Measurements from ENCODE around the gene VAMP1. TPM values are rescaled to one million over a fixed set of nuclear protein-coding genes. Genes with fewer than 3 reads are reported as not detected.
"Not testable (repeated sequence)": the region's sequence is repeated elsewhere in the genome, so short reads cannot be mapped to it uniquely, and the experiment has no call there.

VAMP1 gene
- total and polyA plus RNA-seq, 2 donors from 2014 or later: 4.9 to 13.2 TPM

- Histone ChIP-seq H3K4me3 (ENCODE audit: low read length in 3 of 3) (peak overlapping the region; percentile 76 to 91 (median 78)), H3K9ac (ENCODE audit: low read length in 3 of 3) (peak overlapping the region; percentile 29 to 80 (median 80)), H3K27ac (ENCODE audit: low read depth in 2 of 2, low read length in 2 of 2) (peak overlapping the region; percentile 69 to 80), H3K9me3 (ENCODE audit: control insufficient read depth in 2 of 3, insufficient read depth in 1 of 3, low read length in 3 of 3) (no peaks in the 10 kb centered on the region), H3K4me1 (ENCODE audit: control insufficient read depth in 2 of 3, insufficient read depth in 2 of 3, low read depth in 1 of 3, low read length in 3 of 3) (peaks cover 3 to 12% (median 4%) of the 10 kb centered on the region in 3 donors), H3K27me3 (ENCODE audit: control insufficient read depth, insufficient read depth, low read length) (no peaks in the 10 kb centered on the region), H3K36me3 (ENCODE audit: control insufficient read depth in 2 of 3, insufficient read depth in 3 of 3, low read length in 3 of 3) (peaks cover 0 to 6% (median 2%) of the 10 kb centered on the region in 3 donors)
- intact Hi-C loops (cut with DNase I): loop anchor here (10.0 kb wide), 1 partner anchor 55 kb away; no protein-coding TSS in a partner anchor
- DNase-seq: peak in 1 of 5 donors; percentile 8
- FAIRE-seq: no peak
- TF ChIP-seq, protein P1, sequence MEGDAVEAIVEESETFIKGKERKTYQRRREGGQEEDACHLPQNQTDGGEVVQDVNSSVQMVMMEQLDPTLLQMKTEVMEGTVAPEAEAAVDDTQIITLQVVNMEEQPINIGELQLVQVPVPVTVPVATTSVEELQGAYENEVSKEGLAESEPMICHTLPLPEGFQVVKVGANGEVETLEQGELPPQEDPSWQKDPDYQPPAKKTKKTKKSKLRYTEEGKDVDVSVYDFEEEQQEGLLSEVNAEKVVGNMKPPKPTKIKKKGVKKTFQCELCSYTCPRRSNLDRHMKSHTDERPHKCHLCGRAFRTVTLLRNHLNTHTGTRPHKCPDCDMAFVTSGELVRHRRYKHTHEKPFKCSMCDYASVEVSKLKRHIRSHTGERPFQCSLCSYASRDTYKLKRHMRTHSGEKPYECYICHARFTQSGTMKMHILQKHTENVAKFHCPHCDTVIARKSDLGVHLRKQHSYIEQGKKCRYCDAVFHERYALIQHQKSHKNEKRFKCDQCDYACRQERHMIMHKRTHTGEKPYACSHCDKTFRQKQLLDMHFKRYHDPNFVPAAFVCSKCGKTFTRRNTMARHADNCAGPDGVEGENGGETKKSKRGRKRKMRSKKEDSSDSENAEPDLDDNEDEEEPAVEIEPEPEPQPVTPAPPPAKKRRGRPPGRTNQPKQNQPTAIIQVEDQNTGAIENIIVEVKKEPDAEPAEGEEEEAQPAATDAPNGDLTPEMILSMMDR (IDR thresholded peaks at IDR 0.05; ENCODE audit: borderline replicate concordance, extremely low read depth, insufficient read depth): no peak
Measured at GRCh38 chr12:6469609-6470374, 685 bp downstream of the VAMP1 start.

DNA sequence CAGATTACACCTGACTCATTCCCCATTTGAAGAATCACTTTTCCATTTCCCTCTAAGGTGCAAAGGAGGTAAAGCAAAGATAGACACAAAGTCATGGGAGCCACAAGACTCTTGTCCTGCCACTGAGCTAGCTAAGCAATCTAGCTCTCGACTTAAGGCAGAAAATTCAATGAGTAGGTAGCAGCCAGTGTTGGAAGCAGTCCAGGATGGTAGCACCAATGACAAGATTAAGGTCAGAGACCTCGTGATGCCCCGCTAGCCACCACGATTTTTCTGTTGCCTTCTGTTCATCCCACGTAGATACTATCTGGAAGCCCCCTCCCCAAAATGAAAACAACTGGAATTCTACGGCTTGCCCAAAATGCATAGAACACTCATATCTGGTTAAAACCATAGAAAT is 1.4 kb downstream of the VAMP1 start:
- TF ChIP-seq, protein P1 (IDR thresholded peaks at IDR 0.05; ENCODE audit: borderline replicate concordance, extremely low read depth, insufficient read depth): no peak
- FAIRE-seq (no peak), DNase-seq (no peak)
- Histone ChIP-seq H3K27ac (ENCODE audit: low read depth in 2 of 2, low read length in 2 of 2) (no peak overlapping the region), H3K4me1 (ENCODE audit: control insufficient read depth in 2 of 3, insufficient read depth in 2 of 3, low read depth in 1 of 3, low read length in 3 of 3) (peaks cover 3 to 12% (median 4%) of the 10 kb centered on the region in 3 donors), H3K4me3 (ENCODE audit: low read length in 3 of 3) (no peak overlapping the region), H3K9me3 (ENCODE audit: control insufficient read depth in 2 of 3, insufficient read depth in 1 of 3, low read length in 3 of 3) (no peaks in the 10 kb centered on the region), H3K27me3 (ENCODE audit: control insufficient read depth, insufficient read depth, low read length) (no peaks in the 10 kb centered on the region), H3K36me3 (ENCODE audit: control insufficient read depth in 2 of 3, insufficient read depth in 3 of 3, low read length in 3 of 3) (peaks cover 0 to 11% (median 2%) of the 10 kb centered on the region in 3 donors), H3K9ac (ENCODE audit: low read length in 3 of 3) (no peak overlapping the region)
- intact Hi-C loops (cut with DNase I): loop anchor here (10.0 kb wide), 1 partner anchor 54 kb away; no protein-coding TSS in a partner anchor

GRCh38 chr12:6468283-6468575 is 2.2 kb downstream of the VAMP1 start:
- H3K4me1 ChIP-seq (ENCODE audit: control insufficient read depth in 2 of 3, insufficient read depth in 2 of 3, low read depth in 1 of 3, low read length in 3 of 3): peaks cover 3 to 12% (median 4%) of the 10 kb centered on the region in 3 donors
- TF ChIP-seq, protein P1 (IDR thresholded peaks at IDR 0.05; ENCODE audit: borderline replicate concordance, extremely low read depth, insufficient read depth): no peak
- DNase-seq (no peak), FAIRE-seq (no peak)
- no peak overlapping the region for H3K9ac ChIP-seq (ENCODE audit: low read length in 3 of 3)
- H3K27me3 ChIP-seq (ENCODE audit: control insufficient read depth, insufficient read depth, low read length): no peaks in the 10 kb centered on the region
- intact Hi-C loops (cut with DNase I): loop anchor here (10.0 kb wide), 1 partner anchor 53 kb away; no protein-coding TSS in a partner anchor
- H3K27ac ChIP-seq (ENCODE audit: low read depth in 2 of 2, low read length in 2 of 2): no peak overlapping the region
- H3K36me3 ChIP-seq (ENCODE audit: control insufficient read depth in 2 of 3, insufficient read depth in 3 of 3, low read length in 3 of 3): peaks cover 0 to 15% (median 2%) of the 10 kb centered on the region in 3 donors
- no peak overlapping the region for H3K4me3 ChIP-seq (ENCODE audit: low read length in 3 of 3)
- no peaks in the 10 kb centered on the region for H3K9me3 ChIP-seq (ENCODE audit: control insufficient read depth in 2 of 3, insufficient read depth in 1 of 3, low read length in 3 of 3)

DNA sequence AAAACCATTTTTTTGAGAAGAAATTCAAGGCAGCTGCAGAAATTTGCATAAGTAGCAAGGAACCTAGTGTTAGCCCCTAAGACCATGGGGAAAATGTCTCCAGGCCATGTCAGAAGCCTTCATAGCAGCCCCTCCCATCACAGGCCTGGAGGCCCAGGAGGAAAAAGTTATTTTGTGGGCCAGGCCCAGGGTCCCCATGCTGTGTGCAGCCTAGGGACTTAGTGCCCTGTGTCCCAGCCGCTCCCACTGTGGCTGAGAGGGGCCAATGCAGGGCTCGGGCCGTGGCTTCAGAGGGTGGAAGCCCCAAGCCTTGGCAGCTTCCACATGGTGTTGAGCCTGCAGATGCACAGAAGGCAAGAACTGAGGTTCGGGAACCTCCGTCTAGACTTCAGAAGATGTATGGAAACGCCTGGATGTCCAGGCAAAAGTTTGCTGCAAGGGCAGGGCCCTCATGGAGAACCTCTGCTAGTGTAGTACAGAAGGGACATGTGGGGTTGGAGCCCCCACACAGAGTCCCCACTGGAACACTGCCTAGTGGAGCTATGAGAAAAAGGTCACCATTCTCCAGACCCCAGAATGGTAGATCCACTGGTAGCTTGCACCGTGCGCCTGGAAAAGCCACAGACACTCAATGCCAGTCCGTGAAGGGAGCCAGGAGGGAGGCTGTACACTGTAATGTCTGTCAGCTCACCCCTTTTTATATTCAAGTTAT is 2.8 kb downstream of the VAMP1 start:
- H3K9ac ChIP-seq (ENCODE audit: low read length in 3 of 3); H3K9me3 ChIP-seq (ENCODE audit: control insufficient read depth in 2 of 3, insufficient read depth in 1 of 3, low read length in 3 of 3); H3K4me3 ChIP-seq (ENCODE audit: low read length in 3 of 3); H3K27ac ChIP-seq (ENCODE audit: low read depth in 2 of 2, low read length in 2 of 2); DNase-seq; FAIRE-seq; H3K27me3 ChIP-seq (ENCODE audit: control insufficient read depth, insufficient read depth, low read length): not testable (repeated sequence)
- intact Hi-C loops (cut with DNase I): loop anchor here (10.0 kb wide), 1 partner anchor 53 kb away; no protein-coding TSS in a partner anchor
- Histone ChIP-seq H3K36me3 (ENCODE audit: control insufficient read depth in 2 of 3, insufficient read depth in 3 of 3, low read length in 3 of 3) (peaks cover 0 to 15% (median 2%) of the 10 kb centered on the region in 3 donors), H3K4me1 (ENCODE audit: control insufficient read depth in 2 of 3, insufficient read depth in 2 of 3, low read depth in 1 of 3, low read length in 3 of 3) (peaks cover 3 to 12% (median 4%) of the 10 kb centered on the region in 3 donors)

DNA sequence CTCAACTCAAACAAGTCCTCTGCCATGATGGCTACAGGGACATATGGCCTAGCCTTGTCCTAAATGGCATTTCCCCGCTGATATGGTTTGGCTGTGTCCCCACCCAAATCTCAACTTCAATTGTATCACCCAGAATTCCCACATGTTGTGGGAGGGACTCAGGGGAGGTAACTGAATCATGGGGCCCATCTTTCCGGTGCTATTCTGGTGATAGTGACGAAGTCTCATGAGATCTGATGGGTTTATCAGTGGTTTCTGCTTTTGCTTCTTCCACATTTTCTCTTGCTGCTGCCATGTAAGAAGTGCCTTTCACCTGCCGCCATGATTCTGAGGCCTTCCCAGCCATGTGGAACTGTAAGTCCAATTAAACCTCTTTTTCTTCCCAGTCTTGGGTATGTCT is 3.7 kb downstream of the VAMP1 start:
- DNase-seq; FAIRE-seq; H3K9me3 ChIP-seq (ENCODE audit: control insufficient read depth in 2 of 3, insufficient read depth in 1 of 3, low read length in 3 of 3); H3K4me3 ChIP-seq (ENCODE audit: low read length in 3 of 3); H3K9ac ChIP-seq (ENCODE audit: low read length in 3 of 3); H3K27me3 ChIP-seq (ENCODE audit: control insufficient read depth, insufficient read depth, low read length); H3K27ac ChIP-seq (ENCODE audit: low read depth in 2 of 2, low read length in 2 of 2): not testable (repeated sequence)
- intact Hi-C loops (cut with DNase I): loop anchor here (10.0 kb wide), 1 partner anchor 52 kb away; no protein-coding TSS in a partner anchor
- Histone ChIP-seq H3K4me1 (ENCODE audit: control insufficient read depth in 2 of 3, insufficient read depth in 2 of 3, low read depth in 1 of 3, low read length in 3 of 3) (peaks cover 3 to 14% (median 4%) of the 10 kb centered on the region in 3 donors), H3K36me3 (ENCODE audit: control insufficient read depth in 2 of 3, insufficient read depth in 3 of 3, low read length in 3 of 3) (peaks cover 2 to 23% (median 3%) of the 10 kb centered on the region in 3 donors)
